RWPE1 (cell line): ENCODE results near the gene PDZRN3.

Source experiments
- CTCF ChIA-PET: fragments of 350-600 bp; sonication (Branson Sonifier 250); formaldehyde crosslinking; extraction: SDS; loops from one replicate; lab custom pipeline; 2021; lab: Yijun Ruan, JAX
- POLR2A ChIA-PET: fragments of 400-600 bp; formaldehyde crosslinking; extraction: SDS; loops from one replicate; lab custom pipeline; 2020; ENCODE audit warnings: antibody characterized with exemption; ENCODE audit not compliant: low non-redundant PET; lab: Yijun Ruan, JAX
- DNase-seq: peaks from one replicate; pipeline ENCODE4 v3.0.0; 2012; ENCODE audit warnings: low spot score
- H3K27ac ChIP-seq: fragments of 450-650 bp; 2 replicates; pipeline ENCODE4 v1.5.1; 2017
- TF ChIP-seq, protein P1 (sequence below): fragments of 450-650 bp; conservative IDR thresholded peaks from 2 replicates; pipeline ENCODE4 v1.5.1; 2017; ENCODE audit warnings: low read depth, mild to moderate bottlenecking

PDZRN3 gene

GRCh38 chr3:73411993-73412392 lies 212.7 kb downstream of the PDZRN3 start:
- no peak for DNase-seq
- ChIA-PET POLR2A (no interaction called here), CTCF (no interaction called here)
- H3K27ac ChIP-seq: no peak overlapping the region
- TF ChIP-seq, protein P1, sequence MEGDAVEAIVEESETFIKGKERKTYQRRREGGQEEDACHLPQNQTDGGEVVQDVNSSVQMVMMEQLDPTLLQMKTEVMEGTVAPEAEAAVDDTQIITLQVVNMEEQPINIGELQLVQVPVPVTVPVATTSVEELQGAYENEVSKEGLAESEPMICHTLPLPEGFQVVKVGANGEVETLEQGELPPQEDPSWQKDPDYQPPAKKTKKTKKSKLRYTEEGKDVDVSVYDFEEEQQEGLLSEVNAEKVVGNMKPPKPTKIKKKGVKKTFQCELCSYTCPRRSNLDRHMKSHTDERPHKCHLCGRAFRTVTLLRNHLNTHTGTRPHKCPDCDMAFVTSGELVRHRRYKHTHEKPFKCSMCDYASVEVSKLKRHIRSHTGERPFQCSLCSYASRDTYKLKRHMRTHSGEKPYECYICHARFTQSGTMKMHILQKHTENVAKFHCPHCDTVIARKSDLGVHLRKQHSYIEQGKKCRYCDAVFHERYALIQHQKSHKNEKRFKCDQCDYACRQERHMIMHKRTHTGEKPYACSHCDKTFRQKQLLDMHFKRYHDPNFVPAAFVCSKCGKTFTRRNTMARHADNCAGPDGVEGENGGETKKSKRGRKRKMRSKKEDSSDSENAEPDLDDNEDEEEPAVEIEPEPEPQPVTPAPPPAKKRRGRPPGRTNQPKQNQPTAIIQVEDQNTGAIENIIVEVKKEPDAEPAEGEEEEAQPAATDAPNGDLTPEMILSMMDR: no peak

DNA sequence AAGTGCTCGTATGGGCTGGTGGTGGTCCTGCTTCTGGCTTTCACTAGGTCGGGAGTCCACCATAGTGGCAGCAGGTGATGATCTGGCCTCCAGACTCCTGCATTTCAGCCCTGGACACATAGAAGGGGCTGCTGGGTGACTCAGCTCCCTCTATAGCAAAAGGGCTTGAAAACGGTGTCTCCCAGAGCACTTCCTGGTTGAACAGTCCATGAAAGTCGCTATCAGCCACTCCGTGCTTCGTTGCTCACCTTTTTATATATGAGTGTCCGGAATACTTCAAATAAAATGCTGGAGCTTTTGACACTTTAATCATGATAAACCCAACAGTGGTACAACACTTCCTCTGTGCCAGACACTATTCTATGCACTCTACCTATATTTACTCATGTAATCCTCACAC lies 213.2 kb downstream of the PDZRN3 start:
- no peak overlapping the region for H3K27ac ChIP-seq
- DNase-seq: no peak
- ChIA-PET CTCF (no interaction called here), POLR2A (no interaction called here)
- TF ChIP-seq, protein P1: no peak

- TF ChIP-seq, protein P1: no peak
- no peak for DNase-seq
- POLR2A ChIA-PET: no interaction called here
- H3K27ac ChIP-seq: no peak overlapping the region
- CTCF ChIA-PET: interaction anchor here (0.6 kb wide), 1 partner anchor 561 kb away, joined by 3 read pairs; no protein-coding TSS in a partner anchor
These were observed 215.5 kb downstream of the PDZRN3 start for GRCh38 chr3:73409138-73409763.

DNA sequence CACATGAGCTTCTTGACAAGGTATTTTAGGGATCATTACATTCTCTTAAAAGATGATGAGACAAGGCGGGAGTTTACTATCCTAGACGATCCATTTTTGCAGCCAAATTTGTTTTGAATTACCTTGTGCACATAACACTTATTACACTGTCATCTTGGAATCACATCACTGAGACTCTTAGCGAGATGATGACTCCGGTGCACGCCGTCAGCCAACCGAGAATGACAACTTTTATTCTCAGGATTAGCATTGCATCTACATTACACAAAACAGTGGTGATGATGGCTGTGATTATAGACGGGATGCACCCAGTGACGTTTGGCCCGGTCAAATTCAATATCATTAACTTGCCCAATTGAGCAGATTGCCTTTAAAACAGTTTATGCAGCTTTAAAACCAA lies 216.1 kb downstream of the PDZRN3 start:
- CTCF ChIA-PET: interaction anchor here (0.6 kb wide), 1 partner anchor 560 kb away, joined by 3 read pairs; no protein-coding TSS in a partner anchor
- H3K27ac ChIP-seq: no peak overlapping the region
- DNase-seq: no peak
- POLR2A ChIA-PET: no interaction called here
- TF ChIP-seq, protein P1: no peak

GRCh38 chr3:73407577-73407976 lies 217.2 kb downstream of the PDZRN3 start:
- no peak for DNase-seq
- ChIA-PET POLR2A (interaction anchor here (0.5 kb wide), 1 partner anchor 41 kb away, joined by 3 read pairs; no protein-coding TSS in a partner anchor), CTCF (no interaction called here)
- TF ChIP-seq, protein P1: no peak
- no peak overlapping the region for H3K27ac ChIP-seq

DNA sequence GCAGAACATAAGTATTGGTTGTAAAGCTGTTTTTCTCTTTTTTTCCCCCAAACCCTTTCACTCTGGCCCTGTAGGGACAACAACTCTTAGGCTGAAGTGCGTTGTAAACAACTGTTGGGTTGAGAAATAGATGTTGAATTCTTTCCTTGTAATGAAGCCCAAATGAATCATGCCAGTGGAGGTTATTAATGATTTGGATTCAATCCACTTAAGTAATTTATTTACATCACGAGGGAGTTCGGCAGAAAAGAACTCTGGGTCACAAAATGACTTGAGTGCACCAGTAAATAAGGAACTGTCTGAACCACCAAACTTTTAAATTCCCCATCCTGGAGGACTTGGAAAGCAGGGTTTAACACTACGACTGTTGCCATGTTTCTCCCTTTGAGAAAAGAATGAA lies 218.9 kb downstream of the PDZRN3 start:
- POLR2A ChIA-PET: no interaction called here
- TF ChIP-seq, protein P1: no peak
- CTCF ChIA-PET: no interaction called here
- no peak overlapping the region for H3K27ac ChIP-seq
- no peak for DNase-seq
